Stomach (tissue), 4 donors: ENCODE data around the gene NIT2.

ENCODE experiments used
- CTCF ChIP-seq, 7 experiments: fragments of 450-650 bp in 4 of 7; fragments of 200-600 bp in 3 of 7; sonication (generic) in 3 of 7; IDR thresholded peaks; one replicate each; pipeline ENCODE4 v1.5.1; 2016 to 2019; ENCODE audit warnings: antibody characterized with exemption in 7 of 7, control low read depth in 2 of 7, mild to moderate bottlenecking in 1 of 7
- EP300 ChIP-seq: sonication (generic); formaldehyde crosslinking; IDR thresholded peaks from one replicate; pipeline ENCODE4 v1.6.1; 2017; ENCODE audit warnings: antibody characterized with exemption
- POLR2A ChIP-seq, 4 donors: fragments of 450-650 bp; IDR thresholded peaks; one replicate each; pipeline ENCODE4 v1.6.1; 2016; ENCODE audit warnings: antibody characterized with exemption in 4 of 4, control low read depth in 2 of 4, mild to moderate bottlenecking in 1 of 4, moderate library complexity in 1 of 4
- POLR2AphosphoS5 ChIP-seq, 3 donors: sonication (generic); formaldehyde crosslinking; IDR thresholded peaks; one replicate each; pipeline ENCODE4 v1.6.1; 2016; ENCODE audit warnings: antibody characterized with exemption in 3 of 3

DNA sequence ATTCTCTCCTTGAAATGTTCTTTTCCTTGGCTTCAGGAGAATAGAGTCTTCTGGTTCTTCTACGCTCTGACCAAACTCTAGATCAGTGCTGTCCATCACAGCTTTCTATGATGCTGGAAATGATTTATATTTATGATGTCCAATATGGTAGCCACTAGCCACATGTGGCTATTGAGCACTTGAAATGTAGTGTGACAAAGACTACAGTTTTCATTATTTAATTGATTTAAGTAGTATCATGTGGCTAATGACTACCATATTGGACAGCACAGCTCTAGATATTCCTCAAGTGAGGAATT is 69.6 kb downstream of the NIT2 start:
- TF ChIP-seq POLR2AphosphoS5 (IDR thresholded peaks at IDR 0.05) (no peak), CTCF (IDR thresholded peaks at IDR 0.05) (no peak), POLR2A (IDR thresholded peaks at IDR 0.05) (no peak), EP300 (no peak)
